Measurements from ENCODE around the gene ASIC4. TPM values are rescaled to one million over a fixed set of nuclear protein-coding genes. Genes with fewer than 3 reads are reported as not detected.

The ASIC4 gene
- total RNA-seq, 4 donors from 2014 or later: not detected

DNA sequence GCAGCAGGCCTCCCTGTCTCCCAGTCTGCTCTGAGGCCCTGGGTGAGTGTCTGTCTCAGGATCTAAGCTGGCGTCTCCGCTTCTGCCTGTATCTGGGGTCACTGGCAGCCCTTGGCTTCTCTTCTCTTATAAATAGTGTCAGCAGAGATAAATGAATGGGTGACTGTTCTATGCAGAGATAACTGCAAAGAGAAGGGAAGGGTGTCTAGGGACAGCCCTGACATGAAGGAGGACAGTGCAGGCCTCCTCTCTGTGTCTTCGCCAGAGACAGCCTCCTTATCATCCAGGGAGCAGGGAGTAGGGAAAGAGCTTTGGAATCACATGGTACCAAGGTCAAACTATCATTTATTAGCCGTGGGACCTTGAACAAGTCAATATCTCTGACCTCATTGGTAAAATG lies 43.9 kb upstream of the ASIC4 start:
- TF ChIP-seq, protein P1, sequence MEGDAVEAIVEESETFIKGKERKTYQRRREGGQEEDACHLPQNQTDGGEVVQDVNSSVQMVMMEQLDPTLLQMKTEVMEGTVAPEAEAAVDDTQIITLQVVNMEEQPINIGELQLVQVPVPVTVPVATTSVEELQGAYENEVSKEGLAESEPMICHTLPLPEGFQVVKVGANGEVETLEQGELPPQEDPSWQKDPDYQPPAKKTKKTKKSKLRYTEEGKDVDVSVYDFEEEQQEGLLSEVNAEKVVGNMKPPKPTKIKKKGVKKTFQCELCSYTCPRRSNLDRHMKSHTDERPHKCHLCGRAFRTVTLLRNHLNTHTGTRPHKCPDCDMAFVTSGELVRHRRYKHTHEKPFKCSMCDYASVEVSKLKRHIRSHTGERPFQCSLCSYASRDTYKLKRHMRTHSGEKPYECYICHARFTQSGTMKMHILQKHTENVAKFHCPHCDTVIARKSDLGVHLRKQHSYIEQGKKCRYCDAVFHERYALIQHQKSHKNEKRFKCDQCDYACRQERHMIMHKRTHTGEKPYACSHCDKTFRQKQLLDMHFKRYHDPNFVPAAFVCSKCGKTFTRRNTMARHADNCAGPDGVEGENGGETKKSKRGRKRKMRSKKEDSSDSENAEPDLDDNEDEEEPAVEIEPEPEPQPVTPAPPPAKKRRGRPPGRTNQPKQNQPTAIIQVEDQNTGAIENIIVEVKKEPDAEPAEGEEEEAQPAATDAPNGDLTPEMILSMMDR (IDR thresholded peaks at IDR 0.05; ENCODE audit: low read depth): no peak

DNA sequence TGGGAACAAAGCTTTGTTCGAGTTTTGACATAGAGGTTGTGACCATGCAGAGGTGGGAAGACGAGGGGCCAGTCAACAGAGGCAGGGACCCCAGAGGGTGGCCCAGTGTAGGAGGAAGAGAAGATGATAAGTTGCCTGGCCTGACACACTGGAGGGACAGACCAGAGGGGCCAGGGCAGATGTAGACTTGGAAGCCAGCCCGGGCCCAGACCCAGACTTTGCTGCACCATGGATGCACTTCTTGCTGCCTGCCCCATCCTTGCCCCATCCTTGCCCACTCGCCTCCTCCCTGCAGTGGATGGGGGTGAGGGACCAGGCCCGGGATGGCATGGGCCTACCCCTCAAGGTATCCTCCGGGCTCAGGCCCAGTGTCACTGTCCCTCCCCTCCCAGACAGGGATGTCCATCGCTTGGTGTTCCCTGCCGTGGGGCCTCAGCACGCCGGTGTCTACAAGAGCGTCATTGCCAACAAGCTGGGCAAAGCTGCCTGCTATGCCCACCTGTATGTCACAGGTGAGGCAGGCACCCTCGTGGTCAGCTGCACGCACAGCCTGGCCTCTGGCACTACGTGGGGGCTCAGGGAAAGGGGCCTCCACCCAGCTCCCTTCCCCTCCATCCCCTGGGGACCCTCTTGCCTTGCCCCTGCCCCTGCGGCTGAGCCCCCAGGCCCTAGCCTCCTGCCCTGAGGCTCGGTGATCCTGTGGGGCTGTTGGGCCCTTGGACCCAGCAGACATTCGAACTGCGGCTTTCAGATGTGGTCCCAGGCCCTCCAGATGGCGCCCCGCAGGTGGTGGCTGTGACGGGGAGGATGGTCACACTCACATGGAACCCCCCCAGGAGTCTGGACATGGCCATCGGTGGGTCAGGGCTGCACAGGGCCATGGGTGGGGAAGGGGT lies 42.6 kb upstream of the ASIC4 start:
- TF ChIP-seq, protein P1 (IDR thresholded peaks at IDR 0.05; ENCODE audit: low read depth): no peak

DNA sequence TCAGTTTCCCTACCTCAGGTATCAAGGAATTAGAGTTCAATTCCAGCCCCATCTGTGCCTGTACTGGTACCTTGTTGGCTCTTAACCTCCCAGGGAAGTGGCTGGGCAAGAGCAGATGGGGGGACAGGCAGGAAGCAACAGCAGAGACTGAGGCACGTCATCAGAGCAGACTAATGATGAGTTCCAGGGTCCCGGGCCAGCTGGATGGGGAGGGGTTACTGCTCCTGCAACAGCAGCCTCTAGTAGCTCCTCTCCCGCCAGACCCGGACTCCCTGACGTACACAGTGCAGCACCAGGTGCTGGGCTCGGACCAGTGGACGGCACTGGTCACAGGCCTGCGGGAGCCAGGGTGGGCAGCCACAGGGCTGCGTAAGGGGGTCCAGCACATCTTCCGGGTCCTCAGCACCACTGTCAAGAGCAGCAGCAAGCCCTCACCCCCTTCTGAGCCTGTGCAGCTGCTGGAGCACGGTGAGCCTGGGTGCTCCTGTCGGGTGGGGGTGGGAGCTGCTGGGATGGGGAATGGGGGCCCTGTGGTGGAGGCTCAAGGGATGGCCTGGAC lies 41.6 kb upstream of the ASIC4 start:
- TF ChIP-seq, protein P1 (IDR thresholded peaks at IDR 0.05; ENCODE audit: low read depth): no peak

DNA sequence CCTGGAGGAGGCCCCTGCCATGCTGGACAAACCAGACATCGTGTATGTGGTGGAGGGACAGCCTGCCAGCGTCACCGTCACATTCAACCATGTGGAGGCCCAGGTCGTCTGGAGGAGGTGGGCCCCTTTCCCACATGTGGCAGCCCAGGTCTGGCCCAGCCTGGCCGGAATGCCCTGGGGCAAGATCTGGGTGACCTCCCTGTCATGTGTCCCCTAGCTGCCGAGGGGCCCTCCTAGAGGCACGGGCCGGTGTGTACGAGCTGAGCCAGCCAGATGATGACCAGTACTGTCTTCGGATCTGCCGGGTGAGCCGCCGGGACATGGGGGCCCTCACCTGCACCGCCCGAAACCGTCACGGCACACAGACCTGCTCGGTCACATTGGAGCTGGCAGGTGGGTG lies 40.8 kb upstream of the ASIC4 start:
- TF ChIP-seq, protein P1 (IDR thresholded peaks at IDR 0.05; ENCODE audit: low read depth): no peak

DNA sequence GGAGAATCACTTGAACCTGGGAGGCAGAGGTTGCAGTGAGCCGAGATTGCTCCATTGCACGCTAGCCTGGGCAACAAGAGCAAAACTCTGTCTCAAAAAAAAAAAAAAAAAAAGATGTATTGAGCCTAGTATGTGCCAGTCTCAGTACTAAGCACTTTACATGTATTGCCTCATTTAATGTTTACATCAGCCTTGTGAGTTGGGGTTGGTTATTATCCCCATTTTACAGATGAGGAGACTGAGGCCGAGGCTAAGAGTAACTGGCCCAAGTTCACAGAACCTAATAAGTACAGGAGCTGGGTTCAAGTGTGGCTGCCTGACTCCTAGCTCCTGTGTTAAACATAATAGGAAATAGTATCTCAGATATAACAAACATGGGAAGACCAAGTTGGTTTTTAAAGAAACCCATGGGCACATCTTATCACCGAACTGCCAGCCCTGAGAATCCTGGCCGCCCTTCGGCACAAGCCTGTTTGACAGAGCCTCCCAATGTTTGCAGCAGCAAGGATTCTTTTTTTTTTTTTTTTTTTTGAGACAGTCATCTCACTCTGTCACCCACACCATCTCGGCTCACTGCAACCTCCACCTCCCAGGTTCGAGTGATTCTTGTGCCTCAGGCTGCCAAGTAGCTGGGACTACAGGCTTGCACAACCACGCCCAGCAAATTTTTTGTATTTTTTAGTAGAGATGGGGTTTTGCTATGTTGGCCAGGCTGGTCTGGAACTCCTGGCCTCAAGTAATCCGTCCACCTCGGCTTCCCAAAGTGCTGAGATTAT lies 39.8 kb upstream of the ASIC4 start:
- TF ChIP-seq, protein P1 (IDR thresholded peaks at IDR 0.05; ENCODE audit: low read depth): no peak

DNA sequence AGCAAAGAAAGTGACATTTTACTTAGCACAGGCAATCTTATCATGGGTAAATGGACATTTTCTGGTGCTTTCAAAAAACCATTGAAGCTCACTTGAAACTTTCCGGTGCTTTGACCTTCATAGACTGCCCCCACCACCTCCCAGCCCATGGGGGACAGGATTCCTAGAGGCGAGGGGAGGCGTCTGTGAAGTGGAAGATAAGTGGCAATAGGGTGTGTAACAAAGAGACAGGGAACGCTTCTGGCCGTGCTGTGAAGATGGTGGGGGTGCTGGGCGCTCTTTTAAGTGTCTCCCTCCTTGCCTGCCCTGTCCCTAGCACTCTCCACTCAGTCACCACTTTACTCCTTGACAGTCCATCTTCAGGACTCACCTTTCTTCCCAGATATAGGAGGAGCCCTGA lies 39.0 kb upstream of the ASIC4 start:
- TF ChIP-seq, protein P1 (IDR thresholded peaks at IDR 0.05; ENCODE audit: low read depth): no peak
